Stimulated activated CD4-positive, alpha-beta T cell treated with anti-CD3 and anti-CD28 coated beads, TNF-alpha, amount 100 ng/mL, for 48 hours (primary cell): ENCODE data around the gene ADAT2.

Experiments used
- DNase-seq, 3 donors: peaks; one replicate each; pipeline ENCODE4 v3.0.0-alpha.2; 2020; ENCODE audit warnings: low read depth in 3 of 3

Gene ADAT2

DNA sequence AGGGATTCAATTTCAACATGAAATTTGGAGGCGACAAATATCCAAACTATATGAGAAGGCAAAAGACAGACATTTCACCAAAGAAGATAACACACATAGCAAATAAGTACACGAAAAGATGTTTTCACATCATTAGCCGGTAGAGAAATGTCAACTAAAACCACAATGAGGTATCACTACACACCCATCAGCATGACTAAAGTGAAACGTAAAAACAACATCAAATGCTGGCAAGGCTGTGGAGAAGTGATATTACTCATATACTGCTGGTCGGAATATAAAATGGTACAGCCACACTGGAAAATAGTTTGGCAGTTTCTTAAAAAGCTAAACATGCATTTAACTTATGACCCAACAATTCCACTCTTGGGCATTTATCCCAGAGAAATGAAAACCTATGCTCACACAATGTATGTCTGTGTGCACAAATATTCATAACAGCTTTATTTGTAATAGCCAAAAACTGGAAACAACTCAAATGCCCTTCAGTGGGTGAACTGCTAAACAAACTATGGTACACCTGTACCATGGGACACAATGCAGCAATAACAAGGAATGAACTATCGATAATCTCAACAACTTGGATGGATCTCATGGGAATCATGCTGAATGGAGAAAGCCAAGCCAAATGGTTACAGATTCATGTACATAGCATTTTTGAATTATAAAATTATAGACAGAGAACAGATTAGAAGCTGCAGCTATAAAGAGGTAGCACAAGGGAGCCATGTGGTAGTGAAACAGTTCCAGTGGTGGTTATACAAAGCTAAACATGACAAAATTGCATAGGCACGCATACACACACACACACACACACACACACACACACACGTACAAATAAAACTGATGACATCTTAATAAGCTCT lies 8.6 kb downstream of the ADAT2 start:
- DNase-seq, result no peak

DNA sequence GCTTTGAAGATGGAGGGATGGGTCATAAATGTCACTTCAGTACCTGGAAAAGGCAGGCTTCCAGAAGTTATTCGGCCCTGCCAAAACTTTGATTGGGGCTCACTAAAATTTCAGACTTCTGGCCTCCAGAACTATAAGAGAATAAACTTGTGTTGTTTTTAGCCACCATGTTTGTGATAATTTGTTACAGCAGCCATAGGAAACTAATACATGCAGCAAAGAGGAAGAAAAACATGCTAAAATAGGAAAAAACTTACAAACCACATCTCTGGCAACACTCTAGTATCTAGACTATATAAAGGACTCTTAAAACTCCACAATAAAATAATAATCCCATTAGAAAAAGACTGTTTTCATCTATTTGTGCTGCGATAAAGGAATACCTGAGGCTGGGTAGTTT lies 9.5 kb downstream of the ADAT2 start:
- no peak for DNase-seq

DNA sequence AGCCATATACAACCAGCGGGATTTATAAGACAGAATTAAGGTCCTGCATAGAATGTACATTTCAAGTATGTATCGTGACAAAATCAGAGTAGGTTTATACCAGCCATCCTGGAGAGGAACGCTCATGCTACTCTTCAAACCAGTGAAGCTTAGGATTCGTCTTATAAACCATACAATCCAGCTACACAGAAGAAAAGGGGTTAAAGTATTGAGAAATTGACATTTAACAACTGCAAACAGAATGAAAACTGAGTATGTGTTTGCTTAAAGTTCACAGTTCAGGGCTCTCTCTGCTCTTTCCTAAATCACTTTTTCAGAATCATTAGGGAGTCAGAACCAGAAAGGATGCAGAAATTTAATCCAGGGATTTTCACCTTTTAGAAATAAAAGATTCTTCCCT lies 17.9 kb downstream of the ADAT2 start:
- DNase-seq, result no peak

- no peak for DNase-seq
Measured at GRCh38 chr6:143431226-143431625, 19.3 kb downstream of the ADAT2 start.

- DNase-seq, result no peak
Measured at GRCh38 chr6:143429970-143430369, 20.5 kb downstream of the ADAT2 start.

- DNase-seq, result peak; percentile 32 to 57 (median 48)
Measured at GRCh38 chr6:143427109-143427817, 23.2 kb downstream of the ADAT2 start.

- DNase-seq, result no peak
Measured at GRCh38 chr6:143426026-143426425, 24.5 kb downstream of the ADAT2 start.

- DNase-seq, result no peak
Measured at GRCh38 chr6:143419526-143419925, 31.0 kb downstream of the ADAT2 start.

GRCh38 chr6:143414769-143415168 lies 35.7 kb downstream of the ADAT2 start:
- DNase-seq, result no peak

- DNase-seq, result no peak
Measured at GRCh38 chr6:143410859-143411270, 39.6 kb downstream of the ADAT2 start.

DNA sequence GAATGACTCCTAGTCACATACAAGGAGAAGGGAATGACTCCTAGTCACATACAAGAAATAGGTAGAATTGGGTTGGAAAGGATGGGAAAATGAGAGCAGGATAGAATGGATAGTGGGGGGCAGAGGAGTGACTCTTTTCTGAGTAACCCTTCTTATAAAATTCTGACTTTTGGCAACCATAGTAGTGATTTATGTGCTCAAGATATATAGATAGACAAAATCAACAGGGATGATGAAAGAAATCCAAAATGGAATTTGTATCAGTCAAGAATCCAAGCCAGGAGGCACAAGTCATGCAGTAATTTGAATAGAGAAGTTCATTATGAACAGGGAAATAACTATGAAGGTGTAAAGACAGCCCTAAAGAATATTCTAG lies 41.7 kb downstream of the ADAT2 start:
- no peak for DNase-seq

- DNase-seq, result no peak
Measured at GRCh38 chr6:143408151-143408786, 42.2 kb downstream of the ADAT2 start.

GRCh38 chr6:143406673-143407072 lies 43.8 kb downstream of the ADAT2 start:
- DNase-seq, result no peak

GRCh38 chr6:143405373-143406154 lies 44.9 kb downstream of the ADAT2 start:
- DNase-seq, result no peak

GRCh38 chr6:143402721-143403336 lies 47.7 kb downstream of the ADAT2 start:
- DNase-seq, result no peak

GRCh38 chr6:143401636-143402370 lies 48.7 kb downstream of the ADAT2 start:
- DNase-seq, result no peak

GRCh38 chr6:143401068-143401446 lies 49.4 kb downstream of the ADAT2 start:
- DNase-seq, result no peak

DNA sequence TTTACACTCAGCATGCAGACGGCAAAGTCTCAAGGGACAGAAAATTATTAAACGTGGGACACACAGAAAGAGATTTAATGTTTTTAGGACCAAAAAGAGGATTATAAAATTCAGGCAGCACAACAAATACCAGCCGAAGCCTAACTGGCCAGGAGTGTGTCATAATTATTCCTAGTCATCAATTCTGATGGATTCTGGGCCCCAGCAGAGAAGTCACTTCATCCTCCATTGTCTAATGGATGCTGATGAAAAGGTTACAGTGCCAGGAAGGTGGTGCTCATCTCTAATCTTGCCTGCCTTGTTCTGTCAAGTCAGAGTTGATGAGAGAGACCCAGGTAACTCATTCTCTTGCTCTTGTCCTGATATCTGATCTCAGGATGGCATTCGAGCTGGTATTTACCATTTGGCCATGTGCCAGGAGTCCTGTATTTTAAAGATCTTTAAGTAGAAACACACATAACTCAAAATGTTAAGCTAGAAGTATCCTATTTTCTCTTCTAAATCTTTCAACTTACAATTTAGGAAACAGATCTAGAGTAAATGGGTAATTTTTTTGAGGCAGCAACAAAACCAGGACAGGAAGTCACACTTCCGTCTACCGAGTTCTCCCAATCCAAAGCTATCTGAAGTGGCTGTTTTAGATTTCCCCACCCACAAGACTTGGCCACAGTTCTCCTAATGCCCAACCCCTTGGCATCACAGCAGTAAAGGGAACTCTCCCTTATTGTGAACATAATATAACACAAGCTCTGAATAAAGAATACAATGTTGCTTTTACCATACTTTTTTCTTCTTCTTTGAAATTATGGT lies 50.0 kb downstream of the ADAT2 start:
- no peak for DNase-seq

- no peak for DNase-seq
Measured at GRCh38 chr6:143399775-143400174, 50.7 kb downstream of the ADAT2 start.

DNA sequence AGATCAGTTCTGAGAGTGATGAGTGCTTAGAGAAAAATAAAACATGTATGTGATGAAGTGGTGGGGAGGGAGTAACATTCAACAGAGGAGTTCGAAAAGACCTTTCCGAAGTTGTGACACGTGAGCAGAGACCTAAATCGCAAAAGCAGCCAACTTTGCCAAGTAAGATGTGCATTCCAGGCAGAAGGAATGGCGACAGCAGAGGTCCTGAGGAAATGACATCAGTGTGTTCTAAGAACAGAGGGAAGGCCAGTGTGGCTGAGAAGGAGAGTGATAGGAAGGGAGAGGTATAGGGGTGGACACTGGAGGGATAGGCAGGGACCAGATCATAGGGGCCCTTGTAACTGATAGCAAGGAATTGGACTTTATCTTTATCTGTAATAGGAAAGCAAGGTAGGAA lies 51.3 kb downstream of the ADAT2 start:
- DNase-seq, result no peak
